K562 (cell line): ENCODE measurements around the gene NEDD4. TPM values are rescaled to one million over a fixed set of nuclear protein-coding genes. Genes with fewer than 3 reads are reported as not detected.

Experiments
- CXXC5 ChIP-seq: fragments of 250-450 bp; sonication (Bioruptor Pico); IDR thresholded peaks from 2 replicates; pipeline ENCODE4 v1.8.0; 2022; ENCODE audit warnings: inconsistent platforms, mild to moderate bottlenecking, moderate library complexity
- DMBX1 ChIP-seq: fragments of 250-450 bp; sonication (Bioruptor Pico); IDR thresholded peaks from 2 replicates; pipeline ENCODE4 v1.8.0; 2022; ENCODE audit warnings: inconsistent platforms, mild to moderate bottlenecking, moderate library complexity, borderline replicate concordance
- DPF2 ChIP-seq: fragments of 450-650 bp; IDR thresholded peaks from 2 replicates; pipeline ENCODE4 v1.6.1; 2016
- JUN ChIP-seq, 2 experiments: sonication (generic) in 1 of 2; formaldehyde crosslinking in 1 of 2; IDR thresholded peaks; 2 replicates each; pipeline versions ENCODE4 v1.6.1 to v1.8.0; 2012 to 2022; ENCODE audit warnings: borderline replicate concordance in 2 of 2, mild to moderate bottlenecking in 2 of 2, improper control_type of control experiment in 1 of 2, low read depth in 1 of 2, low read length in 1 of 2, missing genetic modification reagents in 1 of 2
- MTA2 ChIP-seq: fragments of 450-650 bp; IDR thresholded peaks from 2 replicates; pipeline ENCODE4 v1.6.1; 2016; ENCODE audit warnings: low read depth
- NCOR1 ChIP-seq: fragments of 450-650 bp; IDR thresholded peaks from 2 replicates; pipeline ENCODE4 v1.6.1; 2016; ENCODE audit warnings: mild to moderate bottlenecking, moderate library complexity
- NEUROD1 ChIP-seq: fragments of 150-350 bp; IDR thresholded peaks from 2 replicates; pipeline ENCODE4 v1.6.1; 2014; ENCODE audit warnings: borderline replicate concordance, low read length, low read depth; ENCODE audit not compliant: partially characterized antibody
- NFXL1 ChIP-seq: fragments of 450-650 bp; formaldehyde crosslinking; IDR thresholded peaks from 2 replicates; pipeline ENCODE4 v1.4.0; 2021; ENCODE audit warnings: mild to moderate bottlenecking
- SOX6 ChIP-seq: fragments of 450-650 bp; IDR thresholded peaks from 2 replicates; pipeline ENCODE4 v1.6.1; 2014; ENCODE audit warnings: mild to moderate bottlenecking
- TARDBP ChIP-seq: fragments of 450-650 bp; IDR thresholded peaks from 2 replicates; pipeline ENCODE4 v1.6.1; 2016
- TEAD1 ChIP-seq, 2 experiments: fragments of 450-650 bp in 1 of 2; sonication (generic) in 1 of 2; formaldehyde crosslinking; IDR thresholded peaks; 2 replicates each; pipeline versions ENCODE4 v1.4.0 to v1.8.0; 2020 to 2022; ENCODE audit warnings: mild to moderate bottlenecking in 2 of 2, missing genetic modification reagents in 1 of 2
- TRIM24 ChIP-seq, 2 experiments: fragments of 450-650 bp; IDR thresholded peaks; 2 replicates each; pipeline ENCODE4 v1.6.1; 2016
- ZKSCAN8 ChIP-seq: fragments of 200-800 bp; sonication (Bioruptor generic); IDR thresholded peaks from 2 replicates; pipeline ENCODE4 v1.6.1; 2016; ENCODE audit warnings: missing genetic modification characterization, missing compliant biosample characterization
- ZNF561 ChIP-seq: fragments of 450-650 bp; formaldehyde crosslinking; conservative IDR thresholded peaks from 2 replicates; pipeline ENCODE4 v1.4.0; 2020; ENCODE audit warnings: mild to moderate bottlenecking, moderate library complexity
- ZNF766 ChIP-seq: fragments of 200-800 bp; sonication (Bioruptor generic); conservative IDR thresholded peaks from 2 replicates; pipeline ENCODE4 v1.6.1; 2016; ENCODE audit warnings: missing genetic modification characterization, missing compliant biosample characterization
- polyA plus RNA-seq, 8 experiments: library from polyadenylated mRNA; depleted of rRNA in 4 of 8; stranded (reverse) in 5 of 8; unstranded in 3 of 8; fragments of >200 nt; fragmentation: Nextera tagmentation in 2 of 8; fragmentation: Illumina TruSeq in 1 of 8; extraction: Ambion mirVana in 2 of 8; extraction: Trizol in 1 of 8; gene quantifications; 2 replicates each; pipeline versions ENCODE4 v1.2.1 to v1.2.3, GENCODE V29; 2011 to 2014; ENCODE audit warnings: inconsistent platforms in 1 of 8, missing spikeins in 1 of 8
- total RNA-seq, 7 experiments: library from RNA; depleted of rRNA in 6 of 7; stranded (reverse); fragments of >200 nt in 6 of 7; fragmentation: Illumina TruSeq in 2 of 7; extraction: Trizol in 2 of 7; gene quantifications; 2 replicates each; pipeline versions ENCODE4 v1.2.1 to v1.2.3, GENCODE V29; 2011 to 2021; ENCODE audit warnings: low replicate concordance in 1 of 7
- TF ChIP-seq, protein P1 (sequence below): sonication (generic); formaldehyde crosslinking; IDR thresholded peaks from 2 replicates; pipeline ENCODE4 v1.8.0; 2022; ENCODE audit warnings: mild to moderate bottlenecking, missing genetic modification reagents
- TF ChIP-seq, protein P2 (sequence below): sonication (generic); formaldehyde crosslinking; IDR thresholded peaks from 2 replicates; pipeline ENCODE4 v1.5.0; 2020; ENCODE audit warnings: missing genetic modification reagents
- TF ChIP-seq, protein P3 (sequence below): fragments of 450-650 bp; formaldehyde crosslinking; IDR thresholded peaks from 2 replicates; pipeline ENCODE4 v1.4.0; 2022; ENCODE audit warnings: mild to moderate bottlenecking, moderate library complexity
- TF ChIP-seq, protein P4 (sequence below): fragments of 450-650 bp; IDR thresholded peaks from 2 replicates; pipeline ENCODE4 v1.6.1; 2017; ENCODE audit warnings: antibody characterized with exemption

NEDD4 gene
- total and polyA plus RNA-seq, 9 of the 15 experiments (the other 6 are each of a cell fraction or from before 2014, with no cell fraction given) = 7.2 to 23.7 (median 17.3) TPM

DNA sequence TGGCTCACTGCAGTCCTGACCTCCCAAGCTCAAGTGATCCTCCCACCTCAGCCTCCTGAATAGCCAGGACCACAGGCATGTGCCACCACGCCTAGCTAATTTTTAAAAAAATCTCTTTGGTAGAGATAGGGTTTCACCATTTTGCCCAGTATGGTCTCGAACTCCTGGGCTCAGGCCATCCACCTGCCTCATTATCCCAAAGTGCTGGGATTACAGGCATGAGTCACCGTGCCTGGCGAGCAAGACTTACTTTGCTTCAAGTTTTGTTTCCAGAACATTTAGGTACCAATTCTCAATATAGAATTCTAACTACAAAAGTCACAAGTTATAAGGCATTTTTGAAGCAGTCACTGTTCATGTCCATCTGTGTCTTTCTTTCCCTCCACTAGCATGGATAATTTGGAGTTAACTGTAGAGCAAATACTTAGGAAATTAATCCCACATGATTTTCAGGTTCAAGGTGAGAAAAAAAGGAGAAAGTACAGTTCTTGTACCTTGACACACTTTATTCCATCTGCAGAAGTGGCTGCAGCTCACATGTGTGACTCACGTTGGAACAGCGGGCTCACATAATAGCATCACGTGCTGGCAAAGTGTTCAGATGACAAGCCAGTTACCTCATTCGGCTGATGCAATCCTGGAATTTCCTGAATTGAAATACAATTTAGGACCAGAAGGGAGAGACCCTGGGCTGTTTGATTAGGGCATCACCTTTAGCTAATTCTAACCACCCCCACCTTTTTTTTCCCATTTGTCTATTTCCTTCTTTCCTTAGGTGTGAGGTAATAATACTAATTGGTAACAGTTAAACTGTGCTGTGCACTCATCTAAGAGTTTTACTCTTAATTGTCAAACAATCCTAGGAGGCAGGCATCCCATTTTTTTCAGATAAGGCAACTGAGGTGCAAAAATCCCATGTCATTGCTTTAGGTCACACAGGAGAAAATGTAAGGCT is 46.9 kb upstream of the NEDD4 start (continued):
- TF ChIP-seq NEUROD1 (peak; percentile 48), NCOR1 (peak; percentile 26; the same call in 1 of the 2 replicates), TARDBP (no peak), MTA2 (no peak), CXXC5 (CRISPR knock-in tag) (peak; percentile 91), TRIM24 (IDR thresholded peaks at IDR 0.05) (peak; percentile 90 to 94; a peak in 3 of 4 replicates), SOX6 (peak; percentile 98), DMBX1 (peak; percentile 87; the same call in 1 of the 2 replicates), NFXL1 (0 out of 2 replicates have a peak, but pooled peaks have one; percentile 45), ZKSCAN8 (CRISPR knock-in tag) (peak; percentile 80), DPF2 (0 out of 2 replicates have a peak, but pooled peaks have one; percentile 50), ZNF561 (CRISPR knock-in tag) (no peak), JUN (IDR thresholded peaks at IDR 0.05; ENCODE audit: borderline replicate concordance, low read depth, low read length) (peak; percentile 97), JUN (CRISPR knock-in tag; IDR thresholded peaks at IDR 0.05; ENCODE audit: borderline replicate concordance) (no peak), TEAD1 (CRISPR knock-in tag; IDR thresholded peaks at IDR 0.05) (peak in 1 of 2 experiments; percentile 82; a peak in 1 of 4 replicates), ZNF766 (peak; percentile 57)
- TF ChIP-seq, protein P1, sequence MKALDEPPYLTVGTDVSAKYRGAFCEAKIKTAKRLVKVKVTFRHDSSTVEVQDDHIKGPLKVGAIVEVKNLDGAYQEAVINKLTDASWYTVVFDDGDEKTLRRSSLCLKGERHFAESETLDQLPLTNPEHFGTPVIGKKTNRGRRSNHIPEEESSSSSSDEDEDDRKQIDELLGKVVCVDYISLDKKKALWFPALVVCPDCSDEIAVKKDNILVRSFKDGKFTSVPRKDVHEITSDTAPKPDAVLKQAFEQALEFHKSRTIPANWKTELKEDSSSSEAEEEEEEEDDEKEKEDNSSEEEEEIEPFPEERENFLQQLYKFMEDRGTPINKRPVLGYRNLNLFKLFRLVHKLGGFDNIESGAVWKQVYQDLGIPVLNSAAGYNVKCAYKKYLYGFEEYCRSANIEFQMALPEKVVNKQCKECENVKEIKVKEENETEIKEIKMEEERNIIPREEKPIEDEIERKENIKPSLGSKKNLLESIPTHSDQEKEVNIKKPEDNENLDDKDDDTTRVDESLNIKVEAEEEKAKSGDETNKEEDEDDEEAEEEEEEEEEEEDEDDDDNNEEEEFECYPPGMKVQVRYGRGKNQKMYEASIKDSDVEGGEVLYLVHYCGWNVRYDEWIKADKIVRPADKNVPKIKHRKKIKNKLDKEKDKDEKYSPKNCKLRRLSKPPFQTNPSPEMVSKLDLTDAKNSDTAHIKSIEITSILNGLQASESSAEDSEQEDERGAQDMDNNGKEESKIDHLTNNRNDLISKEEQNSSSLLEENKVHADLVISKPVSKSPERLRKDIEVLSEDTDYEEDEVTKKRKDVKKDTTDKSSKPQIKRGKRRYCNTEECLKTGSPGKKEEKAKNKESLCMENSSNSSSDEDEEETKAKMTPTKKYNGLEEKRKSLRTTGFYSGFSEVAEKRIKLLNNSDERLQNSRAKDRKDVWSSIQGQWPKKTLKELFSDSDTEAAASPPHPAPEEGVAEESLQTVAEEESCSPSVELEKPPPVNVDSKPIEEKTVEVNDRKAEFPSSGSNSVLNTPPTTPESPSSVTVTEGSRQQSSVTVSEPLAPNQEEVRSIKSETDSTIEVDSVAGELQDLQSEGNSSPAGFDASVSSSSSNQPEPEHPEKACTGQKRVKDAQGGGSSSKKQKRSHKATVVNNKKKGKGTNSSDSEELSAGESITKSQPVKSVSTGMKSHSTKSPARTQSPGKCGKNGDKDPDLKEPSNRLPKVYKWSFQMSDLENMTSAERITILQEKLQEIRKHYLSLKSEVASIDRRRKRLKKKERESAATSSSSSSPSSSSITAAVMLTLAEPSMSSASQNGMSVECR = peak; percentile 31; the same call in 1 of the 2 replicates
- TF ChIP-seq, protein P2, sequence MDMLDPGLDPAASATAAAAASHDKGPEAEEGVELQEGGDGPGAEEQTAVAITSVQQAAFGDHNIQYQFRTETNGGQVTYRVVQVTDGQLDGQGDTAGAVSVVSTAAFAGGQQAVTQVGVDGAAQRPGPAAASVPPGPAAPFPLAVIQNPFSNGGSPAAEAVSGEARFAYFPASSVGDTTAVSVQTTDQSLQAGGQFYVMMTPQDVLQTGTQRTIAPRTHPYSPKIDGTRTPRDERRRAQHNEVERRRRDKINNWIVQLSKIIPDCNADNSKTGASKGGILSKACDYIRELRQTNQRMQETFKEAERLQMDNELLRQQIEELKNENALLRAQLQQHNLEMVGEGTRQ (CRISPR knock-in tag) = peak; percentile 95
- TF ChIP-seq, protein P3, sequence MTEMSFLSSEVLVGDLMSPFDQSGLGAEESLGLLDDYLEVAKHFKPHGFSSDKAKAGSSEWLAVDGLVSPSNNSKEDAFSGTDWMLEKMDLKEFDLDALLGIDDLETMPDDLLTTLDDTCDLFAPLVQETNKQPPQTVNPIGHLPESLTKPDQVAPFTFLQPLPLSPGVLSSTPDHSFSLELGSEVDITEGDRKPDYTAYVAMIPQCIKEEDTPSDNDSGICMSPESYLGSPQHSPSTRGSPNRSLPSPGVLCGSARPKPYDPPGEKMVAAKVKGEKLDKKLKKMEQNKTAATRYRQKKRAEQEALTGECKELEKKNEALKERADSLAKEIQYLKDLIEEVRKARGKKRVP = peak; percentile 99
- TF ChIP-seq, protein P4, sequence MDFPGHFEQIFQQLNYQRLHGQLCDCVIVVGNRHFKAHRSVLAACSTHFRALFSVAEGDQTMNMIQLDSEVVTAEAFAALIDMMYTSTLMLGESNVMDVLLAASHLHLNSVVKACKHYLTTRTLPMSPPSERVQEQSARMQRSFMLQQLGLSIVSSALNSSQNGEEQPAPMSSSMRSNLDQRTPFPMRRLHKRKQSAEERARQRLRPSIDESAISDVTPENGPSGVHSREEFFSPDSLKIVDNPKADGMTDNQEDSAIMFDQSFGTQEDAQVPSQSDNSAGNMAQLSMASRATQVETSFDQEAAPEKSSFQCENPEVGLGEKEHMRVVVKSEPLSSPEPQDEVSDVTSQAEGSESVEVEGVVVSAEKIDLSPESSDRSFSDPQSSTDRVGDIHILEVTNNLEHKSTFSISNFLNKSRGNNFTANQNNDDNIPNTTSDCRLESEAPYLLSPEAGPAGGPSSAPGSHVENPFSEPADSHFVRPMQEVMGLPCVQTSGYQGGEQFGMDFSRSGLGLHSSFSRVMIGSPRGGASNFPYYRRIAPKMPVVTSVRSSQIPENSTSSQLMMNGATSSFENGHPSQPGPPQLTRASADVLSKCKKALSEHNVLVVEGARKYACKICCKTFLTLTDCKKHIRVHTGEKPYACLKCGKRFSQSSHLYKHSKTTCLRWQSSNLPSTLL = no peak
